Naive B cell (primary cell): ENCODE results near the gene MYL5. TPM values are rescaled to one million over a fixed set of nuclear protein-coding genes. Genes with fewer than 3 reads are reported as not detected.

Source experiments
- ATAC-seq, 2 donors: fragments of 150-1000 bp; cut with Tn5 transposase; 2 replicates each; pipeline ENCODE4 v1.10.0; 2021; ENCODE audit warnings: low read depth in 2 of 2, mild to moderate bottlenecking in 2 of 2, moderate library complexity in 2 of 2
- DNase-seq: peaks from one replicate; pipeline ENCODE4 v3.0.0; 2022
- H3K27ac Mint-ChIP-seq, 6 donors: one replicate each; pipeline ENCODE4 v1.8.0; 2020 to 2022; ENCODE audit warnings: mild to moderate bottlenecking in 6 of 6, mixed read lengths in 6 of 6, moderate library complexity in 5 of 6, inconsistent platforms in 2 of 6
- H3K27me3 Mint-ChIP-seq, 3 donors: one replicate each; pipeline ENCODE4 v1.8.0; 2021 to 2022; ENCODE audit warnings: mixed read lengths in 3 of 3, mild to moderate bottlenecking in 1 of 3
- H3K36me3 Mint-ChIP-seq, 2 donors: one replicate each; pipeline ENCODE4 v1.8.0; 2020 to 2022; ENCODE audit warnings: mixed read lengths in 2 of 2, inconsistent platforms in 1 of 2, mild to moderate bottlenecking in 1 of 2
- H3K4me1 Mint-ChIP-seq, 3 donors: one replicate each; pipeline ENCODE4 v1.8.0; 2020 to 2022; ENCODE audit warnings: mixed read lengths in 3 of 3, inconsistent platforms in 1 of 3, mild to moderate bottlenecking in 1 of 3, moderate library complexity in 1 of 3
- H3K4me3 Mint-ChIP-seq, 8 donors: one replicate each; pipeline ENCODE4 v1.8.0; 2020 to 2022; ENCODE audit warnings: mild to moderate bottlenecking in 8 of 8, mixed read lengths in 8 of 8, moderate library complexity in 8 of 8, inconsistent platforms in 2 of 8
- H3K9me3 Mint-ChIP-seq, 7 donors: one replicate each; pipeline ENCODE4 v1.8.0; 2020 to 2022; ENCODE audit warnings: mixed read lengths in 7 of 7, mild to moderate bottlenecking in 5 of 7, inconsistent platforms in 2 of 7, moderate library complexity in 1 of 7
- polyA plus RNA-seq, 6 donors: library from polyadenylated mRNA; unstranded; fragments of 300-500 nt; fragmentation: Illumina TruSeq; gene quantifications; one replicate each; pipeline ENCODE4 v1.2.3, GENCODE V29; 2021; ENCODE audit warnings: low read depth in 6 of 6

MYL5 gene
- polyA plus RNA-seq, 6 donors from 2014 or later, result 7.3 to 13.4 (median 11.8) TPM

- no peaks in the 10 kb centered on the region for H3K27me3 Mint-ChIP-seq
- DNase-seq, result no peak
- H3K4me3 Mint-ChIP-seq, result peak overlapping the region in 5 of 8 donors; percentile 24 to 80 (median 40)
- ATAC-seq, result no peak
- H3K4me1 Mint-ChIP-seq, result peaks cover 26 to 46% (median 30%) of the 10 kb centered on the region in 3 donors
- H3K27ac Mint-ChIP-seq, result peak overlapping the region in 2 of 6 donors; percentile 11 to 42
- H3K9me3 Mint-ChIP-seq, result no peaks in the 10 kb centered on the region
- no peaks in the 10 kb centered on the region for H3K36me3 Mint-ChIP-seq
Measured at GRCh38 chr4:707929-708630, 33.7 kb downstream of the MYL5 start.

- peaks cover 26 to 48% (median 33%) of the 10 kb centered on the region in 3 donors for H3K4me1 Mint-ChIP-seq
- no peak overlapping the region for H3K27ac Mint-ChIP-seq
- H3K36me3 Mint-ChIP-seq, result no peaks in the 10 kb centered on the region
- no peaks in the 10 kb centered on the region for H3K27me3 Mint-ChIP-seq
- no peaks in the 10 kb centered on the region for H3K9me3 Mint-ChIP-seq
- ATAC-seq (no peak), DNase-seq (no peak)
- peak overlapping the region in 1 of 8 donors; percentile 68 for H3K4me3 Mint-ChIP-seq
Measured at GRCh38 chr4:708631-708933, 34.2 kb downstream of the MYL5 start.

DNA sequence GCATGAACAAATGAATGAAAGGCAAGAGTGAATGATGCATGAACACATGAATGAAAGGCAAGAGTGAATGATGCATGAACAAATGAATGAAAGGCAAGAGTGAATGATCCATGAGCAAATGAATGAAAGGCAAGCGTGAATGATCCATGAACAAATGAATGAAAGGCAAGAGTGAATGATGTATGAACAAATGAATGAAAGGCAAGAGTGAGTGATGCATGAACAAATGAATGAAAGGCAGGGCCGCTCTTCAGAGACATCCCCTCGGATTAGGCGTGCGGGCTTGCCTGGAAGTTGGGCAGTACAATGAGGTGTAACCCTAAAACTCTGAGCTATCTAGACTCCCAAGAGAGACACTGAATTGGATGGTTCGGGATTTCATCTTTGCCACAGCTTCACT, 35.0 kb downstream of the MYL5 start:
- no peaks in the 10 kb centered on the region for H3K36me3 Mint-ChIP-seq
- peak overlapping the region in 3 of 8 donors; percentile 66 to 80 (median 74) for H3K4me3 Mint-ChIP-seq

GRCh38 chr4:710116-710515, 35.8 kb downstream of the MYL5 start:
- Mint-ChIP-seq H3K9me3 (no peaks in the 10 kb centered on the region), H3K4me1 (peaks cover 30 to 55% (median 36%) of the 10 kb centered on the region in 3 donors), H3K27ac (no peak overlapping the region), H3K27me3 (no peaks in the 10 kb centered on the region), H3K36me3 (no peaks in the 10 kb centered on the region), H3K4me3 (peak overlapping the region in 4 of 8 donors; percentile 34 to 76 (median 64))
- no peak for DNase-seq
- ATAC-seq, result no peak

More for the DNA sequence above, 35.0 kb downstream of the MYL5 start:
- Mint-ChIP-seq H3K27me3 (no peaks in the 10 kb centered on the region), H3K4me1 (peaks cover 27 to 50% (median 33%) of the 10 kb centered on the region in 3 donors), H3K9me3 (no peaks in the 10 kb centered on the region), H3K27ac (peak overlapping the region in 1 of 6 donors; percentile 8)
- no peak for ATAC-seq
- no peak for DNase-seq

- H3K4me3 Mint-ChIP-seq, result peak overlapping the region in 1 of 8 donors; percentile 34
- ATAC-seq (no peak), DNase-seq (no peak)
- H3K36me3 Mint-ChIP-seq, result no peaks in the 10 kb centered on the region
- peak overlapping the region in 1 of 6 donors; percentile 21 for H3K27ac Mint-ChIP-seq
- no peaks in the 10 kb centered on the region for H3K9me3 Mint-ChIP-seq
- H3K4me1 Mint-ChIP-seq, result peaks cover 28 to 54% (median 38%) of the 10 kb centered on the region in 3 donors
- no peaks in the 10 kb centered on the region for H3K27me3 Mint-ChIP-seq
Measured at GRCh38 chr4:710916-711315, 36.6 kb downstream of the MYL5 start.

DNA sequence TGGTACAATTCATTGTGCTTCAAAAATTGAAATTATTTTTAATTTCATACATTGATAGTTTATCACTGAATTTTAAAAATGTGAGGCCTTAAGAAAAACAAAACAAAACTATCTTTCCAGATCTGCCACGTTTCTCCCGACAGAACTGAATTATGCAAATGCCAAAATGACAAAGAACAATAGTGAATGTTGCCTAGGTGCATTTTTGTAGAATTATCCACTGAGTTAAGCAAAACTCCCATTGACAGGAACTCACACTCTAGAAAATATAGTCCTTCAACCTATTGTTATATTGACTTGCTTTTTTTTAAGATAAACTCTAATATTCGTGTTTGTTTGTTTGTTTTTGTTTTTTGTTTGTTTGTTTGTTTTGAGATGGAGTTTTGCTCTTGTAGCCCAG, 37.8 kb downstream of the MYL5 start:
- Mint-ChIP-seq H3K36me3 (no peaks in the 10 kb centered on the region), H3K27ac (no peak overlapping the region), H3K27me3 (no peaks in the 10 kb centered on the region), H3K9me3 (no peaks in the 10 kb centered on the region), H3K4me3 (no peak overlapping the region), H3K4me1 (peaks cover 31 to 50% (median 39%) of the 10 kb centered on the region in 3 donors)
- no peak for DNase-seq
- ATAC-seq, result no peak

- Mint-ChIP-seq H3K4me1 (peaks cover 38 to 53% (median 44%) of the 10 kb centered on the region in 3 donors), H3K4me3 (peak overlapping the region in 1 of 8 donors; percentile 6), H3K27me3 (no peaks in the 10 kb centered on the region), H3K27ac (peak overlapping the region in 1 of 6 donors; percentile 64), H3K36me3 (no peaks in the 10 kb centered on the region), H3K9me3 (no peaks in the 10 kb centered on the region)
- ATAC-seq (no peak), DNase-seq (no peak)
Measured at GRCh38 chr4:712916-713632, 38.7 kb downstream of the MYL5 start.

GRCh38 chr4:714087-714486, 39.7 kb downstream of the MYL5 start:
- no peaks in the 10 kb centered on the region for H3K27me3 Mint-ChIP-seq
- peak overlapping the region in 1 of 8 donors; percentile 21 for H3K4me3 Mint-ChIP-seq
- DNase-seq, result no peak
- H3K9me3 Mint-ChIP-seq, result no peaks in the 10 kb centered on the region
- H3K4me1 Mint-ChIP-seq, result peaks cover 32 to 48% (median 35%) of the 10 kb centered on the region in 3 donors
- H3K36me3 Mint-ChIP-seq, result peaks cover 0 to under 1% of the 10 kb centered on the region in 2 donors
- no peak for ATAC-seq
- no peak overlapping the region for H3K27ac Mint-ChIP-seq

DNA sequence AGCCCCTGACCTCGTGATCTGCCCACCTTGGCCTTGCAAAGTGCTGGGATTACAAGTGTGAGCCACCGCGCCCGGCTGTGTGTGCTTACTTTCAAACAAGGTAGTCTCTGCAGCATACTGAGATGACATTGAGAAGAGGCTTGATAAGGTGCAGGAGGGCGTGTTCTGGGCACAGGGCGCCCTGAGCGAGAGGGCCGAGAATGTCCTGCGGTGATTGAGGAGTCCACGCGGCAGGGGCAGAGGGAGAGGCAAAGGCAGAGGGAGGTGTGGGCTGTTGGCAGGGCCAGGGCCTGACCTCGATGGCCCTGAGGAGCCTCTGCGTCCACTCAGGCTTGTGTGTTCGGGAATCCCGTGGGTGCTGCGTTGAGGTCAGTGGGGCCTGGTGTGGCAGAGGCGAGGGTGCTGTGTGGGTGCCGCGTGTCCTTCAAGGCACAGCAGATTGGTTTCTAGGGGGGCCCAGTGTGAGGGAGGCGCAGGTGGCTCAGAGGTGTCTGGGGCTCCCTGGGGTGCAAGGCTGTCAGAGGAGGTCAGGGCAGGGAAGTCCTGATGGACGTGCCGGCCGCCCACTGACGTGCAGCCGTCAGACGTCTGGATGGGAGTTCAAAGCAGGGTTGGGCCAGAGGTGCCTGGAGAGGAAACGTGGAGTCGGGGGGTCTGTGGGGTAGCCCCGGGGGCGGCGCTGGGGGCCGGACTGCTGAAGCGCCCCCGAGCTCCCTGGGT, 43.4 kb downstream of the MYL5 start:
- no peaks in the 10 kb centered on the region for H3K27me3 Mint-ChIP-seq
- no peaks in the 10 kb centered on the region for H3K9me3 Mint-ChIP-seq
- peak overlapping the region in 2 of 6 donors; percentile 61 to 89 for H3K27ac Mint-ChIP-seq
- DNase-seq (no peak), ATAC-seq (no peak)
- peaks cover 35 to 52% (median 36%) of the 10 kb centered on the region in 3 donors for H3K4me1 Mint-ChIP-seq
- H3K4me3 Mint-ChIP-seq, result no peak overlapping the region
- peaks cover 0 to 7% of the 10 kb centered on the region in 2 donors for H3K36me3 Mint-ChIP-seq

- Mint-ChIP-seq H3K9me3 (no peaks in the 10 kb centered on the region), H3K27ac (no peak overlapping the region)
- no peak for ATAC-seq
Measured at GRCh38 chr4:718460-718859, 44.1 kb downstream of the MYL5 start.

GRCh38 chr4:720111-720860, 45.9 kb downstream of the MYL5 start:
- peak overlapping the region in 1 of 6 donors; percentile 51 for H3K27ac Mint-ChIP-seq
- DNase-seq (no peak), ATAC-seq (no peak)
- H3K9me3 Mint-ChIP-seq, result no peaks in the 10 kb centered on the region
- H3K36me3 Mint-ChIP-seq, result peaks cover 0 to 7% of the 10 kb centered on the region in 2 donors
- no peaks in the 10 kb centered on the region for H3K27me3 Mint-ChIP-seq
- no peak overlapping the region for H3K4me3 Mint-ChIP-seq
- peaks cover 34 to 48% (median 43%) of the 10 kb centered on the region in 3 donors for H3K4me1 Mint-ChIP-seq

More at GRCh38 chr4:718460-718859, 44.1 kb downstream of the MYL5 start:
- Mint-ChIP-seq H3K4me3 (no peak overlapping the region), H3K27me3 (no peaks in the 10 kb centered on the region), H3K36me3 (peaks cover 0 to 7% of the 10 kb centered on the region in 2 donors), H3K4me1 (peaks cover 29 to 53% (median 43%) of the 10 kb centered on the region in 3 donors)
- DNase-seq, result no peak

DNA sequence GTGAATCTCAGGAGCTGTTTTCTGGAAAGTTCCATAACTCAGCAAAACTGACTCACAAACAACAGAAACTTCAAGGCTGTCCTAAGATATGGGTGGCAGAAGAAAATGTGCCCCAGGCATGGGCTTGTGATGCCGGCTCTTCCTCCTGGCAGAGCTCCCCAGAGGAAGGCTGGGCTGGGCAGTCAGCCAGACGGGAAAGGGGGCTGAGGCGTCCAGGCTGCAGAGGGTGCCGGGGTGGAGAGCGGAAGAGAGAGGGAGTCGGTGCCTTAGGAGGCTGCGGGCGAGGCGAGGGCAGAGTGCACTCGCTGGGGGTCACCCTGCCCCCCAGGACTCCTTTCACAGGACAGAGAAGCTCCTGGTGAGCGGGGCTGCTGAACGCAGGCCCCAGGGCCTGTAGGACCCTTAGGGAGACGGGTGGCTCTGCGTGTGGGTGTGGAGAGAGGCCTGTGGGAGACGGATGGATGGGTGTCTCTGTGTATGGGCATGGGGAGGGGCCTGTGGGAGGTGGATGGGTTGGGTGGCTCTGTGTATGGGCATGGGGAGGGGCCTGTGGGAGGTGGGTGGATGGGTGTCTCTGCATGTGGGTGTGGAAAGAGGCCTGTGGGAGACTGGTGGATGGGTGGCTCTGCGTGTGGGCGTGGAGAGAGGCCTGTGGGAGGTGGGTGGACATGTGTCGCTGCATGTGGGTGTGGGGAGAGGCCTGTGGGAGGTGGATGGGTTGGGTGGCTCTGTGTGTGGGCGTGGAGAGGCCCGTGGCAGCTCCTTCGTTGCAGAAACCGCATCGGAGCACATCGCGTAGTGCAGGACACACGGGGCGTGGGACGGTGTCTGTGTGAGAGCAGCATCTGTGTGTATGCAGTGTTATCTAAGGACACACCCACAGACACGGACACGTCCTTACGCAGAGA, 47.2 kb downstream of the MYL5 start:
- H3K27me3 Mint-ChIP-seq, result no peaks in the 10 kb centered on the region
- peak overlapping the region in 2 of 6 donors; percentile 20 to 30 for H3K27ac Mint-ChIP-seq
- H3K4me3 Mint-ChIP-seq, result peak overlapping the region in 1 of 8 donors; percentile 32
- peaks cover 36 to 51% (median 45%) of the 10 kb centered on the region in 3 donors for H3K4me1 Mint-ChIP-seq
- no peak for DNase-seq
- H3K36me3 Mint-ChIP-seq, result peaks cover 0 to 7% of the 10 kb centered on the region in 2 donors
- no peaks in the 10 kb centered on the region for H3K9me3 Mint-ChIP-seq
- no peak for ATAC-seq
